ENCODE measurements around the gene DRGX. TPM values are rescaled to one million over a fixed set of nuclear protein-coding genes. Genes with fewer than 3 reads are reported as not detected.

The DRGX gene
- total and polyA plus RNA-seq, 10 of the 15 experiments (the other 5 are each of a cell fraction or from before 2014, with no cell fraction given), result not detected

DNA sequence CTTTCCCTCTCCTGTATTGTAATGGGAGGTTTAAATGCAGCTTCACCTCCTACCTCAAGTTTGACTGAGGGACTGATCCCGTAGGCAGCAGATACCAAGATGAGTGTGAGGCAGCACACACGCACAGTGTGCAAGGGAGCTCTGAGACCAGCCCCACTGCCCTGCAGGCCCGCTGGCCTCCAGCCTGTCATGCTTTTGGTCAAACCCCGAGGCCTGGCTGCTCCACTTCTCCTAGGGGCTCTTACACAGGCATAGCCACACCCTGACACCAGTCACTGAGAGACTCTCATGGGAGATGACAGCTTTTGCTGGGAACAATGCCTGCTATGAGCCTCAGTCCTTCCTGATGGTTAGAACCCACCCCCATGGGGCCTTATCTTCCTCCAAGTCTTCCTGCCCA, 27.6 kb downstream of the DRGX start (continued):
- TF ChIP-seq, protein P1, sequence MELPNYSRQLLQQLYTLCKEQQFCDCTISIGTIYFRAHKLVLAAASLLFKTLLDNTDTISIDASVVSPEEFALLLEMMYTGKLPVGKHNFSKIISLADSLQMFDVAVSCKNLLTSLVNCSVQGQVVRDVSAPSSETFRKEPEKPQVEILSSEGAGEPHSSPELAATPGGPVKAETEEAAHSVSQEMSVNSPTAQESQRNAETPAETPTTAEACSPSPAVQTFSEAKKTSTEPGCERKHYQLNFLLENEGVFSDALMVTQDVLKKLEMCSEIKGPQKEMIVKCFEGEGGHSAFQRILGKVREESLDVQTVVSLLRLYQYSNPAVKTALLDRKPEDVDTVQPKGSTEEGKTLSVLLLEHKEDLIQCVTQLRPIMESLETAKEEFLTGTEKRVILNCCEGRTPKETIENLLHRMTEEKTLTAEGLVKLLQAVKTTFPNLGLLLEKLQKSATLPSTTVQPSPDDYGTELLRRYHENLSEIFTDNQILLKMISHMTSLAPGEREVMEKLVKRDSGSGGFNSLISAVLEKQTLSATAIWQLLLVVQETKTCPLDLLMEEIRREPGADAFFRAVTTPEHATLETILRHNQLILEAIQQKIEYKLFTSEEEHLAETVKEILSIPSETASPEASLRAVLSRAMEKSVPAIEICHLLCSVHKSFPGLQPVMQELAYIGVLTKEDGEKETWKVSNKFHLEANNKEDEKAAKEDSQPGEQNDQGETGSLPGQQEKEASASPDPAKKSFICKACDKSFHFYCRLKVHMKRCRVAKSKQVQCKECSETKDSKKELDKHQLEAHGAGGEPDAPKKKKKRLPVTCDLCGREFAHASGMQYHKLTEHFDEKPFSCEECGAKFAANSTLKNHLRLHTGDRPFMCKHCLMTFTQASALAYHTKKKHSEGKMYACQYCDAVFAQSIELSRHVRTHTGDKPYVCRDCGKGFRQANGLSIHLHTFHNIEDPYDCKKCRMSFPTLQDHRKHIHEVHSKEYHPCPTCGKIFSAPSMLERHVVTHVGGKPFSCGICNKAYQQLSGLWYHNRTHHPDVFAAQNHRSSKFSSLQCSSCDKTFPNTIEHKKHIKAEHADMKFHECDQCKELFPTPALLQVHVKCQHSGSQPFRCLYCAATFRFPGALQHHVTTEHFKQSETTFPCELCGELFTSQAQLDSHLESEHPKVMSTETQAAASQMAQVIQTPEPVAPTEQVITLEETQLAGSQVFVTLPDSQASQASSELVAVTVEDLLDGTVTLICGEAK (IDR thresholded peaks at IDR 0.05; ENCODE audit: borderline replicate concordance), result no peak

DNA sequence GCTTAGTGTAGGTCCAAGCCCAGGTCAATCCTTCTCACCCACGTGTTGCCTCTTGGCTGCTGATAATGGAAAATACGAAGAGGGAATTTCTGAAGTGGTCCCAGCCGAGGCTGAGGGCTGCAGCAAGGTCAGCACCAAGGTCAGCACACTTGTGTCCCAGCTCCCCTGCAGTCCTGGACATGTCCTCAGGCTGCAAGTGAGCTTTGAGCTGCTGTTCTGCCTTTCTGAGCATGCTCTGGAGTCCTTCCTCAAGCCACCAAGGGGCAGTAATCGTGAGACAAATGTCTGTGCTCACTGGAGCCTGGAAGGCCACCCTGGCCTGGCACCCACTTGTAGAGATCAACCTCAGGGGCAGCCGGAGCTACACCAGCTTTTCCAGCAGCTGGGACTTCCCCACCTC, 28.3 kb downstream of the DRGX start:
- DNase-seq (ENCODE audit: low read depth, low spot score), result no peak
- Histone ChIP-seq H3K4me3 (no peak overlapping the region), H2AFZ (ENCODE audit: control insufficient read depth, low read depth, low read length) (no peak overlapping the region), H3K4me1 (ENCODE audit: control insufficient read depth, insufficient read depth, low read length) (peaks cover 7% of the 10 kb centered on the region), H3K79me2 (ENCODE audit: control insufficient read depth, insufficient read depth, low read length) (no peaks in the 10 kb centered on the region), H3K9me3 (replicated peaks; ENCODE audit: control insufficient read depth, insufficient read depth, low read length) (no peaks in the 10 kb centered on the region), H3K27me3 (replicated peaks in 1 of 2; ENCODE audit: control insufficient read depth in 2 of 2, insufficient read depth in 2 of 2, low read length in 1 of 2) (peaks cover 0 to 4% of the 10 kb centered on the region in 2 experiments; a peak in 2 of 4 replicates), H3K27ac (ENCODE audit: control insufficient read depth, insufficient read depth) (no peak overlapping the region), H3K9ac (ENCODE audit: control insufficient read depth, insufficient read depth, low read length) (no peak overlapping the region), H4K20me1 (ENCODE audit: control insufficient read depth, insufficient read depth) (no peaks in the 10 kb centered on the region), H3K4me2 (ENCODE audit: control insufficient read depth, insufficient read depth) (no peak overlapping the region), H3K36me3 (ENCODE audit: control insufficient read depth in 2 of 2, insufficient read depth in 2 of 2, low read length in 1 of 2) (no peaks in the 10 kb centered on the region)
- FAIRE-seq, result no peak
- ChIA-PET POLR2A (no interaction called here), CTCF (interaction anchor here (1.1 kb wide), 1 partner anchor 232 kb away, joined by 3 read pairs; no protein-coding TSS in a partner anchor), RAD21 (ENCODE audit: unreplicated experiment) (no interaction called here), SMC1A (ENCODE audit: uncharacterized antibody, unreplicated experiment) (no interaction called here)
- BruUV-seq (replicated peaks), result no TSS peak
- 2% methylated on average over 4 of the region's 5 CpGs for WGBS (ENCODE audit: insufficient coverage, insufficient replicate concordance, low lambda C conversion rate, missing lambda C conversion rate)
- in situ Hi-C loops (cut with MboI), result no loop called here
- ATAC-seq, result no peak
- intact Hi-C loops (cut with micrococcal nuclease; ENCODE audit: unreplicated experiment), result no loop called here
- TF ChIP-seq JUND (IDR thresholded peaks at IDR 0.05; ENCODE audit: low read depth, low read length), result no peak
- TF ChIP-seq E2F8 (IDR thresholded peaks at IDR 0.05; ENCODE audit: low read depth, partially characterized antibody), result no peak
- no peak for TF ChIP-seq TBL1XR1 (IDR thresholded peaks at IDR 0.05; ENCODE audit: low read depth, low read length)
- TF ChIP-seq, protein P2, sequence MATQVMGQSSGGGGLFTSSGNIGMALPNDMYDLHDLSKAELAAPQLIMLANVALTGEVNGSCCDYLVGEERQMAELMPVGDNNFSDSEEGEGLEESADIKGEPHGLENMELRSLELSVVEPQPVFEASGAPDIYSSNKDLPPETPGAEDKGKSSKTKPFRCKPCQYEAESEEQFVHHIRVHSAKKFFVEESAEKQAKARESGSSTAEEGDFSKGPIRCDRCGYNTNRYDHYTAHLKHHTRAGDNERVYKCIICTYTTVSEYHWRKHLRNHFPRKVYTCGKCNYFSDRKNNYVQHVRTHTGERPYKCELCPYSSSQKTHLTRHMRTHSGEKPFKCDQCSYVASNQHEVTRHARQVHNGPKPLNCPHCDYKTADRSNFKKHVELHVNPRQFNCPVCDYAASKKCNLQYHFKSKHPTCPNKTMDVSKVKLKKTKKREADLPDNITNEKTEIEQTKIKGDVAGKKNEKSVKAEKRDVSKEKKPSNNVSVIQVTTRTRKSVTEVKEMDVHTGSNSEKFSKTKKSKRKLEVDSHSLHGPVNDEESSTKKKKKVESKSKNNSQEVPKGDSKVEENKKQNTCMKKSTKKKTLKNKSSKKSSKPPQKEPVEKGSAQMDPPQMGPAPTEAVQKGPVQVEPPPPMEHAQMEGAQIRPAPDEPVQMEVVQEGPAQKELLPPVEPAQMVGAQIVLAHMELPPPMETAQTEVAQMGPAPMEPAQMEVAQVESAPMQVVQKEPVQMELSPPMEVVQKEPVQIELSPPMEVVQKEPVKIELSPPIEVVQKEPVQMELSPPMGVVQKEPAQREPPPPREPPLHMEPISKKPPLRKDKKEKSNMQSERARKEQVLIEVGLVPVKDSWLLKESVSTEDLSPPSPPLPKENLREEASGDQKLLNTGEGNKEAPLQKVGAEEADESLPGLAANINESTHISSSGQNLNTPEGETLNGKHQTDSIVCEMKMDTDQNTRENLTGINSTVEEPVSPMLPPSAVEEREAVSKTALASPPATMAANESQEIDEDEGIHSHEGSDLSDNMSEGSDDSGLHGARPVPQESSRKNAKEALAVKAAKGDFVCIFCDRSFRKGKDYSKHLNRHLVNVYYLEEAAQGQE (IDR thresholded peaks at IDR 0.05; ENCODE audit: low read depth, low read length), result peak; percentile 73; the same call in 1 of the 2 replicates
- TF ChIP-seq SREBF2 (IDR thresholded peaks at IDR 0.05; ENCODE audit: low read length), result no peak
- no peak for TF ChIP-seq NFXL1 (IDR thresholded peaks at IDR 0.05; ENCODE audit: borderline replicate concordance)

Data from GM12878 (cell line).